Thymus (tissue), 11 donors: ENCODE results near the gene PRKCA. TPM values are rescaled to one million over a fixed set of nuclear protein-coding genes. Genes with fewer than 3 reads are reported as not detected.

Experiments used
- DNase-seq, 9 donors: peaks; one replicate each; pipeline ENCODE4 v3.0.0-alpha.2; 2013; ENCODE audit warnings: low spot score in 9 of 9, low read depth in 6 of 9, missing footprints in 1 of 9
- H3K27ac ChIP-seq, 2 donors: one replicate each; pipeline ENCODE4 v1.5.1; 2013; ENCODE audit warnings: control low read depth in 1 of 2, low read depth in 1 of 2, low read length in 1 of 2, mild to moderate bottlenecking in 1 of 2, moderate library complexity in 1 of 2
- H3K27me3 ChIP-seq, 2 donors: one replicate each; pipeline ENCODE4 v1.5.1; 2013; ENCODE audit warnings: low read length in 1 of 2; ENCODE audit not compliant: control insufficient read depth in 2 of 2, insufficient read depth in 1 of 2
- H3K36me3 ChIP-seq, 2 donors: one replicate each; pipeline ENCODE4 v1.5.1; 2013; ENCODE audit warnings: low read length in 1 of 2, mild to moderate bottlenecking in 1 of 2, moderate library complexity in 1 of 2; ENCODE audit not compliant: control insufficient read depth in 2 of 2, insufficient read depth in 2 of 2
- H3K4me1 ChIP-seq, 2 donors: one replicate each; pipeline ENCODE4 v1.5.1; 2013; ENCODE audit warnings: low read length in 2 of 2; ENCODE audit not compliant: control insufficient read depth in 2 of 2, insufficient read depth in 2 of 2
- H3K4me3 ChIP-seq, 2 donors: one replicate each; pipeline ENCODE4 v1.5.1; 2013; ENCODE audit warnings: low read length in 2 of 2, control low read depth in 1 of 2, mild to moderate bottlenecking in 1 of 2
- H3K9me3 ChIP-seq, 2 donors: one replicate each; pipeline ENCODE4 v1.5.1; 2013; ENCODE audit warnings: low read length in 1 of 2, mild to moderate bottlenecking in 1 of 2; ENCODE audit not compliant: control insufficient read depth in 2 of 2, insufficient read depth in 1 of 2
- WGBS: extraction: QIAGEN DNeasy Blood & Tissue Kit; methylation state at CpG from one replicate; pipeline ENCODE4 v1.1.7; 2013; 5-methylcytosine and 5-hydroxymethylcytosine counted together
- polyA plus RNA-seq: library from polyadenylated mRNA; stranded (reverse); fragments of 200-250 nt; gene quantifications from one replicate; pipeline ENCODE4 v1.2.3, GENCODE V29; 2013
- total RNA-seq: library from RNA; stranded (reverse); fragments of 120-200 nt; gene quantifications from one replicate; pipeline ENCODE4 v1.2.4, GENCODE V29; 2013
- donor health status: healthy.

The PRKCA gene
- total and polyA plus RNA-seq, 2 donors, result 2.7 to 3.2 TPM

DNA sequence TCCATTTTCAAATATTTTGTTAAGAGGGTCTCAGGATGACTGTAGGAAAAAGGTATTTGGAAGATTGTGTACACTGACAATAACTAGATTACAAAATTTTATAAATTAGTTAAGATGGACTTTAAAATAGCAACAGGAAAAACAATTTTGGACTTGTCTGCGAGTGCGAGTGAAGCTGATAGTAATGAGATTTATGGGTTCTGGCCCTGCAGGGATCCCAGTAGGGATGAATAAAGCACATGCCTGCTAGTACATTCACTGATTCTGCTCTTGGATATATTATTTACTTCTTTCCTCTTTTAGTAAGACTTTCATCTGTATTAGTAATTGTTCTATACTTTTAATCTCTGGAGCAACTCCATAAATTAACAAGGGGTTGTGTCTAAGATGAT is 28.2 kb downstream of the PRKCA start:
- 95% methylated on average over 2 of the region's 2 CpGs for WGBS
- peak in 1 of 9 donors; percentile 9 for DNase-seq
- H3K27ac ChIP-seq, result no peak overlapping the region

DNA sequence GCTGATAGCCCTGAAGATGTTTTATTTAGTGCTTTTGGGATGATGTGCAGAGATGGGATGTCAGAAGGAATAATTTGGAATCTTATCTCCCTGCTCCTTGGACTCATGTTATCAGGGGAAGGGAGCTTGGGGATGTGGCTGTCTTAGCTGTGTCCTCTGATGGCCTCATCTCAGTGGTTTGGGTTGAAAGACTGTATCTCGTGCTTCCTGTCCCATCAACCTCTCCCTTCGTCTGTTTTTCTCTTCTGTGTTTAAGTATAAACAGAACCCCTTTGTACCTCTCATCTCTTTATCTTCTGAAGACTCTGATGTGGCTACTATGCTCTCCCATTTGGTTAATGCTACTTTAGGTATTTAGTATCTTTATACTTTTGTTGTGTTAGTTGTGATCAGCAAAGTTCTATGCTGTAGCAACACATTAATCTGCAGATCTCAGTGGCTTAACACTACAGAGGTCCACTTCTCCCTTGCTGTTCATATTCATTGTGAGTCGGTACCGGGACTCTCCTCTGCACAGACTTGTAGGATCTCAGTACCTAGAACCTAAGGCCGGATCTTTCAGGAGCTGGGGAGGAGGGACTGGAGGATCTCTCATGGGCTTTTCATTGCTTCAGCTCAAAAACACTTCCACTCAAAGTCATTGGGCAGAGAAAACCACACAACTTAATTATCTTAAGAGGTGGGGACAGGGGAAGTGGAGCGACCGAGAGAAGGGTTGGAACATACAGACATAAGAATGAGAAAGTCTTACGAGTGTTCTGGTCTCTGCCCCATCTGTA is 28.8 kb downstream of the PRKCA start:
- peak overlapping the region in 1 of 2 donors; percentile 61 for H3K27ac ChIP-seq
- 65% methylated on average over 8 of the region's 8 CpGs for WGBS
- DNase-seq, result peak in 7 of 9 donors; percentile 4 to 62 (median 21)
- H3K4me1 ChIP-seq, result peaks cover 2 to 14% of the 10 kb centered on the region in 2 donors
- H3K36me3 ChIP-seq, result no peaks in the 10 kb centered on the region
- H3K4me3 ChIP-seq, result no peak overlapping the region
- peaks cover 0 to 3% of the 10 kb centered on the region in 2 donors for H3K9me3 ChIP-seq
- H3K27me3 ChIP-seq, result no peaks in the 10 kb centered on the region

More for the DNA sequence above, 28.2 kb downstream of the PRKCA start:
- H3K9me3 ChIP-seq, result peaks cover 0 to 3% of the 10 kb centered on the region in 2 donors
- H3K27me3 ChIP-seq, result no peaks in the 10 kb centered on the region
- H3K36me3 ChIP-seq, result no peaks in the 10 kb centered on the region
- H3K4me3 ChIP-seq, result no peak overlapping the region
- H3K4me1 ChIP-seq, result peaks cover 2 to 14% of the 10 kb centered on the region in 2 donors

DNA sequence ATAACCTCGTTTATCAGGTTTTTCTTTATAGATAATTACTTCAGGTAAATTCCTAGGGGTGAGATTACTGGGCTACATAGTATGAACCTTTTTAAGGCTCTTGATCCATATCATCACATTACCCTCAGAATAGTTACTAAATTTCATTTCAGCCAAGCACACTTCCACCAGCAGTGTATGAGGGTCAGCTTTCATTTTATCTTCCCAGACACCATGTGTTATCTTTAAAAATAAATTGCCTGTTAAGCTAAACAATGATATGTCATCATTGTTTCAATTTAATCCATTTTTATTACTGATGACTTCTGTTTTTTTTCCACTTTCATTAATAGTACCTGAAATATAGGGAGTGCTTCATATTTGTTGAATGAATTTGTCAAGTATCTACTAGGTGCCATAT is 33.4 kb downstream of the PRKCA start:
- H3K4me1 ChIP-seq, result peaks cover 2 to 16% of the 10 kb centered on the region in 2 donors
- WGBS, result 94% methylated on average over 1 of the region's 1 CpG
- no peaks in the 10 kb centered on the region for H3K36me3 ChIP-seq
- H3K4me3 ChIP-seq, result no peak overlapping the region
- DNase-seq, result no peak
- no peak overlapping the region for H3K27ac ChIP-seq
- no peaks in the 10 kb centered on the region for H3K9me3 ChIP-seq
- H3K27me3 ChIP-seq, result no peaks in the 10 kb centered on the region

DNA sequence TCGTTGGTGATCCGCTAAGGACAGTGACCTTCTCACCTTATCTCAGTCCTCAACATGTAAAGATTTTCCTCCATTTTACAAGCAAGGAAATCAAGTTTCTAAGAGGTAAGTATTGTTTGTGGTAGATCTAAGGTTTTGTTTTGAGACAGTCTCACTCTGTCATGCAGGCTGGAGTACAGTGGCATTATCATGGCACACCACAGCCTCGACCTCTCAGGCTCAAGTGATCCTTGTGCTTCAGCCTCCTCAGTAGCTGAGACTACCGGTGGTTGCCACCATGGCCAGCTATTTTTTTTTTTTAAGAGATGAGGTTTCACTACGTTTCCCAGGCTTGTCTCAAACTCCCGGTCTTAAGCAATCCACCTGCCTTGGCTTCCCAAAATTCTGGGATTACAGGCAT is 34.9 kb downstream of the PRKCA start:
- Histone ChIP-seq H3K36me3 (no peaks in the 10 kb centered on the region), H3K9me3 (no peaks in the 10 kb centered on the region), H3K4me3 (no peak overlapping the region), H3K27me3 (no peaks in the 10 kb centered on the region), H3K4me1 (peaks cover 0 to 6% of the 10 kb centered on the region in 2 donors), H3K27ac (no peak overlapping the region)
- WGBS, result 96% methylated on average over 6 of the region's 6 CpGs
- no peak for DNase-seq

DNA sequence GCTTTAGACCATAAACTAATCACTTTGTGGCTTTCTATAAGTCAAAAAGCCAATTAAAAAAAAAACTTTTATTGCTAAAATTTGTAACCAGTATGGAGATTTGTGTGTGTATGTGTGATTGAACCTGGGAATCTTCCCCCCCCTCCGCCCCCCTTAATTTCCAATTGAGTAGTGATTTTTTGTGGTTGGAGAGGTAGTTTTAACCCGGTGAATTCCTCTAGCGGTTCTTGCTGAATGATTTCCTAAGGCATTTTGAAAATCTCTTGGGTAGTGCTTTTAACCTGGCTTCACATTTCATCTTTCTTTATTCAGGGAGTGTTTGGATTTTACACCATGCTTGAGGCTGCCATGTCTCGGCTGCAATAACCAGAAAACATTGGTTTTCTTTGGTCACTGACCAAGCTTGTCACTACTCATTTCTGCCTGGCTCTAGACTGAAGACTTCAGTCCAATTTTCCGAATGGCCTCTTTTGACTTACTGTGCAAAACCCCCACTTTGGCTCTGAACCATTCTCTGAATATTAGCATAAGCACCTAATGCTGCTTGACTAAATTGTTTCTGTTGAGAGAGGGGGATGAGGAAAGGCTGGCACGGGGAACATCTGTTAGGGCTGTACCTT is 35.6 kb downstream of the PRKCA start:
- DNase-seq, result no peak
- Histone ChIP-seq H3K36me3 (no peaks in the 10 kb centered on the region), H3K27me3 (no peaks in the 10 kb centered on the region), H3K4me1 (peaks cover 0 to 3% of the 10 kb centered on the region in 2 donors), H3K4me3 (no peak overlapping the region), H3K9me3 (no peaks in the 10 kb centered on the region), H3K27ac (no peak overlapping the region)
- 95% methylated on average over 6 of the region's 6 CpGs for WGBS

DNA sequence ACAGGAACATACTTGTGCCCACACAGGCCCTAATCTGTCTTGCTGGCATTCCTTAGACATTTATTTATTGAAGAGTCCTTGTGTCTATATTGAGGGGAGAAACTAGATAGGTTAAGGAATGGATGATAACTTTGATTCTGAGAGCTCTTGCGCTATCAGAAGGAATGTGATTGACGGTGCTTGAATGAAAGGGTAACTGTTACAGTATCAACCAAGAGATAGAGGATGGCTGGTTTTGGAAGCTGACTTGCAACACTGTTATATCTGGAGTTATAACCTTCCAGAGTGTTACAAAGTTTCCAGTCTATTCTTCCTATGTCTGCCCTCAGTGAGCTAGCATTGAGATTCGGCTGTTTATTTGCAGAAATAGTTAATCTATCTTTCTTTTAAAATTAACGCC is 36.5 kb downstream of the PRKCA start:
- 97% methylated on average over 4 of the region's 4 CpGs for WGBS
- no peaks in the 10 kb centered on the region for H3K9me3 ChIP-seq
- H3K36me3 ChIP-seq, result no peaks in the 10 kb centered on the region
- no peak for DNase-seq
- H3K27ac ChIP-seq, result no peak overlapping the region
- no peak overlapping the region for H3K4me3 ChIP-seq
- no peaks in the 10 kb centered on the region for H3K27me3 ChIP-seq
- H3K4me1 ChIP-seq, result peaks cover 0 to 3% of the 10 kb centered on the region in 2 donors

DNA sequence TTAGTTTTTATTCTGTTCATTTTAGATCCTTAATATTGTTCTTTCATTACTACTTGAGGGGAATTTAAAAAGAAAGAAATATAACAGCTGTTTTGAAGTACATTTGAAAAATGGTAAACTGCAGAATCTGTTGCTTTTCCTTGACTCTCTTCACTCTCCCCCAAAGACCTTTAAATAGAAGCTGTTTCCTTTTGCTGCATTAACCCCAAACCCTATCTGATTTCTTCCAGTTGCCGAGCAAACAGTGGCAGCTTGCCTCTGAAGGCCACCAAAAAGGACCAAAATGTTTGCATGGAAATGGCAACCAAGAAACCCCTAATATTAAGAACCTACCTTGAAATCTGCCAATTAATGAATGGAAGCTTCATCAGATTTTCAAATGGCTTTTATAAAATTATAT is 37.1 kb downstream of the PRKCA start:
- Histone ChIP-seq H3K36me3 (no peaks in the 10 kb centered on the region), H3K27me3 (no peaks in the 10 kb centered on the region), H3K4me3 (no peak overlapping the region), H3K4me1 (peaks cover 0 to 3% of the 10 kb centered on the region in 2 donors), H3K9me3 (no peaks in the 10 kb centered on the region), H3K27ac (no peak overlapping the region)
- 10% methylated on average over 1 of the region's 1 CpG for WGBS
- DNase-seq, result peak in 1 of 9 donors; percentile 41

DNA sequence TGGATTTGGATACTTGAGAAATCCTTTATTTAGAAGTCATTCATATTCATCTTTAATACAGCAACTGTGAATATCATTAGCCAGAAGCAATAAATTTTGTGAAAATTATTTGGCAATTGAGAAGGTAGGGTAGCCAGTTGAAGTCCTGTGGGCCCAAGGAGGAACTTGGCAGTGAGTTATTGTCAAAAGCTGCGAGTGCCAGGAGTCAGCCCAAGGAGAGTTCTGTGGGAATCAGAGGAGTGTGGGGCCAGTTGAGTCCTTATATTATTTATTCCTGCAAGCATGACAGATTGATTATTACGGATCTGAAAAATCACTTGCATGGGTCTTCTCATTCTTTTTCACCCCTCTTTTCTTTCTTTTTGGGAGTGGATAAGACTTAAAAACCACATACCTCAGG is 38.3 kb downstream of the PRKCA start:
- Histone ChIP-seq H3K4me3 (no peak overlapping the region), H3K4me1 (peaks cover 0 to 3% of the 10 kb centered on the region in 2 donors), H3K27ac (no peak overlapping the region), H3K9me3 (no peaks in the 10 kb centered on the region), H3K27me3 (no peaks in the 10 kb centered on the region), H3K36me3 (no peaks in the 10 kb centered on the region)
- WGBS, result 92% methylated on average over 2 of the region's 2 CpGs
- no peak for DNase-seq

DNA sequence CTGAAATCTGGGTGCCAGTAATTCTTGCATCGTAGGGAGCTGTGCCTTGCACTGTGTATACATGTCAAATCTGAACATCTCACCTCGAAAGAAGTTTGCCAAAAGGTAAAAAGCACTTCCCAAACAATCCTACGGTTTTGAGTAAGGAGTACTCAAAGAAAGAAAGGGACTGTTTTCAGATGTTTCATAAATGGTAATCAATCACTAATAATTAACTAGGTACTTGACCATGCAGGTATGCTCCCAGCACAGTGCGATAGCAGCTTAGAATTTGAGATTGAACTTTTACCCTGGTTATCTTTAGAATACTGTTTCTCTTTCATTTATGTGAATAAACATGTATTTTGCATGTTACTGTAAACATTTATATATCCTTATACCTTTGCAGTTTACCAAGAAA is 39.0 kb downstream of the PRKCA start:
- no peaks in the 10 kb centered on the region for H3K27me3 ChIP-seq
- no peaks in the 10 kb centered on the region for H3K9me3 ChIP-seq
- H3K4me1 ChIP-seq, result peaks cover 0 to 3% of the 10 kb centered on the region in 2 donors
- no peaks in the 10 kb centered on the region for H3K36me3 ChIP-seq
- no peak overlapping the region for H3K4me3 ChIP-seq
- H3K27ac ChIP-seq, result no peak overlapping the region
- WGBS, result 90% methylated on average over 4 of the region's 4 CpGs
- DNase-seq, result no peak
